Head of caudate nucleus (tissue), 42 donors: ENCODE measurements around the gene MAD1L1.

Experiments used
- DNase-seq, 42 donors: peaks; one replicate each; pipeline versions ENCODE4 v3.0.0 to v3.0.0-alpha.2; 2020 to 2021; ENCODE audit warnings: mixed read lengths in 7 of 42
- intact Hi-C: fragments of 100-400 bp; cut with DNase I; formaldehyde crosslinking; loops from one replicate; pipeline ENCODE4 v1.15.0; 2022

MAD1L1 gene

DNA sequence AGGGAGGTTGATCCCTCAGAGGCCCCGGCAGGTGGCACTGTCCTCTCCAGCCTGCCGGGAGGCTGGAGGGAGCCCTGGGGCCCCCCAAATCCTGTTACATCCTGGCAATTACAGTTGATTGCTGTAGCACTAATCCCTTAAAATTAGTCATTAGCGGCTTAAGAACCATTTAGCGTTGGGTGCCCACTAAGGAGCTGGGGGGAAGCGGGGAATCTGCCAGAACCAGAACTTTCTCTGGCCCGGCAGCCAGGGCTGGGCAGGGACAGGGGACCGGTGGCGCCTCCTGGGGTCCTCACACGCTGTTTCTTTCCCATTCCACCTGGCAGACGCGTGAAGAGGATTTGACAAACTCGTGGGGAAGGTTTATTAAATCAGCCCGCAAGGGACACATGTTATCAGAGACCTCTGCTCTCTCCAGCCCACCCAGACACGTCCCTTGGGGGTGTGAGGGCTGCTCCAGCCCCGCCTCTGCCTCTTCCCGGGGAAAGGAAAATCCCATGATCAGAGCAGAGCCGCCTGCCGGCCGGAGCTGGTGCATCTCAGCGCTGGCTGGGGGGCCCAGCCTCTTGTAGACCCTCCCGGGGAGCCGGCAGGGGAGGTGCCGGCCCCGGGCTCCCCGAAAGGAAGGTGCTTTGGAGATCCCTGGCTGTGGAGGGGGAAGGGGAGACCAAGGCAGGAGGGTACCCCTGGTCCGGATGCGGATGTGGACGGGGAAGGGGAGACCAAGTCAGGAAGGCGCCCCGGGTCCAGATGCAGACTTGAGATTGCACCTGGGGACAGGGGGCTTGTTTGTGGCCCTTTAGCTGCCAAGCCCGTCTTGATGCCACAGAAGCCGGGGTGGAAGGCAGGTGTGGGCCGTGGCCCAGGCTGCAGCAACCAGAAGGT, 420.0 kb downstream of the MAD1L1 start:
- DNase-seq = peak in 3 of 42 donors; percentile 6 to 52 (median 30)
- intact Hi-C loops = no loop called here

DNA sequence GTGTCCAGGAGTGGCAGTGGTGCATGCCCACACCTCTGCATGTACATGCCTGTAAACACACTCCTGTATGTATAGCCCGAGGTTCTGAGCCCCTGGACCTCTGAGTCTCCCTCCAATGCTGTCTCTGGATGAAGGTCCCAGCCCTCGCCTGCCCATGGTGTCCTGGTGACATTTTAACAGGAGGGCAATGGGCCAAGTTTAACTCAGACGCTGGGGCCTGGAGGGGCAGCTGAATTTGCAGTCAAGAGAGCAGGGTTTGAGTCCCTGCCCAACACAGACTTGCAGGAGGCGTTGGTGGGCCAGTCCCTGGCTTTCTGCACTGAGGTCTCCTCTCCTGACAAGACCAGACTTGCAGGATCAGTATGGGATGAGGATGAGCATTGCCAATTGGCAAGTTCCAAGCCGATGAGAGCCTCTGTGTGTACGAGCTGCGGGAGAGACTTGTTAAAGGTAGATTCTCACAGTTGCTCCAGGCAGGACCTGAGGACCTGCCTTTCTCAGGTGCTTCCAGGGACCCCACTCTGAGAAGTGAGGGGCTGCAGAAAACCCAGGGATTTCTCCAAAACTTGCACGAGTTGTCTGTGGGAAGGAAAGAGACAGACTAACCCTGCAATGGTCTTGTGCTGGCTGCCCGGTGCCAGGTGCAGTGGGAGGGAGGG, 420.8 kb downstream of the MAD1L1 start:
- DNase-seq = peak in 2 of 42 donors; percentile 32 to 35
- intact Hi-C loops = no loop called here

DNA sequence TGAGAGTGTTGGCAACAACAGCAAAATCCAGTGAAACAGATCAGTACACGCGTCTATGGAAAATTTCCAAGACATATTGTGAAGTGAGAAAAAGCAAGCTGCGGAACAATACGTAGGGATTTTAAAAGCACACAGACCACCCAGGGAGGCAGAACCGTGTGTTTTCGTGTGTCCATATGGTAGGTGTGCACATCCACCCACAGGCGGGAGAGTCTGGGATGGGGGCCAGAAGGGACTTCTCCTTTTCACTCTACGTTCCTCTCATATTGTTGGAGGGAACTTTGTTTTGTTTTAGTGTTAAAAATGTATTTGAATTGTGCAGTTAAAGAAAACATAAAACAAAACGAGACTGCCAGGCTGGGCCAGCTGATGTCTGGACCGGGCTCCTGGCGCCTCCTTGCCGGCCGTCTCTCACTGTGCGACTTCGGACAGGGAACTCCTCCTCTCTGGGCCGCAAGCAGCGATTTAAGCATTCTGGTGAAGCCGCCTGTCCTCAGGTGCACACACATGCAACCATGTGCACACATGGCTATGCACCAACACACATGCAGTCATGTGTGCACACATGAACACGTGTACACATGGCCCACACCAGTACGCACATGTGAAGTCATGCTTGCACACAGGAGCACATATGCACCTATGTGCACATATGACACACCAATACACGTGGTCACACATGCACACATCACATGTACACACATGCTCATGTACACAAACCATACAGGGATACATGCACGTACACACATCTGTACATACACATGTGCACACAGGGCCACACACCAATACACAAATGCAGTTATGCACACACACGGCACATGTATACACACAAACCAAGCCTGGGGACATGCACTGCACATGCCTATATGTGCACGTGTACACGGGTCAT, 421.5 kb downstream of the MAD1L1 start:
- intact Hi-C loops = no loop called here
- peak in 3 of 42 donors; percentile 6 to 39 (median 31) for DNase-seq

DNA sequence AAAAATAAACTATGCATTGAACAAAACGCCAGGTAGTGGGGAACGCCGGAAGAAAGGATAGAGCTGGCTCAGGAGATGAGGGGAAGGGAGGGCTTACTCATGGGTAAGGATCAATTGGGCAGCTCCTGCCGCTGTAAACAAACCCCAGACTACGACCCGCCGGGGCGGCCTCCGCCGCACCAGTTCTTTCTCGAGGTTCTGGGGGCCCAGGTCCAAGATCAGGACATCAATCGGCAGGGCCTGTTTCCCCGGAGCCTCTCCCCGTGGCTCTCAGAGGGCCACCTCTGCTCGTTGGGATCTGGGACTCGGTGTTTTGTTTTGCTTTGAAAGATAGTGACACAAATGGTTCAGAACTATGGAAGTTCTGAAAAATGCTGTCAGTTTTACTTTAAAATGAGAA, 422.2 kb downstream of the MAD1L1 start:
- intact Hi-C loops = no loop called here
- DNase-seq = peak in 3 of 42 donors; percentile 7 to 41 (median 34)

DNA sequence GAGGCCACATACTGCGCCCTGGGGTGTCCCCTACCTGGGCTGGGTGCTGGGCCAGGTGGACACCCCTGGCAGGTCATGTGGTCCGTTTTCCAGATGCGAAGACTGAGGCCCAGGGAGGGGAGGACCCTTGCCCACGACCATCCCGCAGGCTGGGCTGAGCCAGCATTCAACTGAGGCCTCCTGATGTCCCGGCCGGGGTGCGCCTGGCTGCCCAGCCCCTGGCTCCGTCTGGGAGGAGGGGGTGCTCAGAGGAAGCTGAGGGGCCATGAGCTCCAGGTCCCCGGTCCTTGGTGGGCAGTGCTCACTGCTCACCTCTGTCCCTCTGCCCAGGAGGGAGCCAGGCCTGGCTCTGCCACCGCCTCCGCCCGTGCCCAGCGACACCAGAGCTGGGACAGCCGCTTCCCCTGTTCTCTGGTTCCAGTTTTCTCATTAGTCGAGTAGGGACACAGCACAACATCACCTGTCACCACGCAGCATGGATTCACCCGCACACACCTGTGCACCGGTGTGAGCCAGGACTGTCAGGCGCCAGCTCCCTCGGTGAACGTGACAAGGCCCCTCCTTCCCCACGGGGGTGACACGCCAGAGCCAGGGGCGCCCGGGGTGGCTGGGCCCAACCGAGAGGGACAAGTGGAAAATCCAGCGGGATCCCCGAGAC, 423.0 kb downstream of the MAD1L1 start:
- intact Hi-C loops = no loop called here
- peak in 3 of 42 donors; percentile 6 to 34 (median 28) for DNase-seq

DNA sequence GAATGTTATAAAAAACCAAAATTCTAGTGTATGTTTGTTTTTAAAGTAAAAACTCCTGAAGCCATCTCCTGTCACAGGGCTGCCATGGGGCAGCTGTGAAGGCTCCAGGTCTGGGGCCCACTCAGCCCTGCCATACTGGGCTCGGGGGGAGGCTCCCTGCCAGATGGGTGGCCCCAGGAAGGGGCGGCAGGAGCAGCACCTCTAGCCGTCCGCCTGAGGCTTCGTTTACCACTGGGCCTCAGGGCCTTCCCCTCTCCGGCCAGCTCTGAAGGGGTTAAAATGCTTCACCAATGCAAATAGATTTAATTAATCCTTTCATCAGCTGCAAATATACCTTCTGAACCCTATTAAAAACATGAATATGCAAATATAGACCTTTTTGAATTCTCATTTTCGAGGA, 423.7 kb downstream of the MAD1L1 start:
- peak in 2 of 42 donors; percentile 2 to 25 for DNase-seq
- intact Hi-C loops = no loop called here

DNA sequence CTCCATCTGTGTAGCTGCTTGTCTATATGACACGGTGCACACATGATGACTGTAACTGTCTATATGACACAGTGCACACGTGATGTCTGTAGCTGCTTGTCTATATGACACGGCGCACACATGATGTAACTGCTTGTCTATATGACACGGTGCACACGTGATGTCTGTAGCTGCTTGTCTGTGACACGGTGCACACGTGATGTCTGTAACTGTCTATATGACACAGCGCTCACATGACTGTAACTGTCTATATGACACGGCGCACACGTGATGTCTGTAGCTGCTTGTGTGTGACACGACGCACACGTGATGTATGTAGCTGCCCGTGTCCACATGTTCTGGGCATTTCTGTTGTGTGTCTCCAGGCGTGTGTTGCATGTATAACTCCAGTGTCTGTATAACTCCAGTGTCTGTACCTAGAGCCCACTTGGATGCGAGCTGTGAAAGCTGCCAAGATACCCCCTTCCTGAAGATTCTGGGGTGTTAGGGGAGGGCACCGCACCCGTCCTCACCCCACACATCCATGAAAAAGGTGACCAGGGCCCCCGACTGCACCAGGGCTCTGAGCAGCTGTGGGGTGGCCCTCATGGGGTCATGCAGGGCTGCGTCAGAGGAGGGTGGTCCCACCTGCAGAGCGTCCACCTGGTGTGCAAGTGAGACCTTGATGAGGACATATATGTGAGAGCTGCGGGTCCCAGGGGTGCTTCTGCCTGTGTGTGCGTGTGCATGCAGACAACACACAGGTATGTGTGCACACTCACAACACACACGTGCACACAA, 424.7 kb downstream of the MAD1L1 start:
- DNase-seq = peak in 2 of 42 donors; percentile 2 to 22
- intact Hi-C loops = no loop called here

DNA sequence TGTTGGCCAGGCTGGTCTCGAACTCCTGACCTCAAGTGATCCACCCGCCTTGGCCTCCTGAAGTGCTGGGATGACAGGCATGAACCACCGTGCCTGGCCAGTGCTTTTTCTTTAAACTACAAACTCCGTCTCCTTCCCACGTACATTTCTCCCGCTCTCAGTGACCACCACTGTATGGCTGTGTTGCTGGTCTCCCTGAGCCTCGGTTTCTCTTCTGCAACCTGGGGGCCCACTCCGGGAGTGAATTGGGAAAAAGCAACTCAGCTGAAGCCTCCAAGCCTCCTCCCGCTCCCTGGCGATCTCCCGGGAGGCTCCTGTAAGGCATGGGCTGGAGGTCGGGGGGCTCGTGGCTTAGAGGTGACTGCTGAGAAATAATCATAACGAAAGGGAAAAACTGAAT, 426.4 kb downstream of the MAD1L1 start:
- peak in 1 of 42 donors; percentile 0 for DNase-seq
- intact Hi-C loops = no loop called here

DNA sequence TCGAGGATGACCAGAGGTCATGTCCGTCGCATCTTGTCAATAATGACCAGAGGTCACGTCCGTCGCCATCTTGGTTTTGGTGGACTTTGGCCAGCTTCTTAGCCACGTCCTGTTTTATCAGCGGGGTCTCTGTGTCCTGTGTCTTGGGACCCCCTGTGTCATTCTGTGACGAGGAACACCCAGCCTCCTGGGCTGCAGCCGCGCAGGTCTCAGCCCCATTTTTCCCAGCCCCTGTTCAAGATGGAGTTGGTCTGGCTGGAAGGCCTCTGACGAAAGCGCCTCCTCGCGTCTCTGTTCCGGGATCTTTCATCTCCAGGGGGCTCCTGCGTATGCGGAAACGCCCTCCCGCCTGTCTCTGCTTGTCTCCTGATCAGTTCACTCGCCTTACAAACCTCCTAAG, 428.4 kb downstream of the MAD1L1 start:
- peak in 3 of 42 donors; percentile 3 to 21 (median 18) for DNase-seq
- intact Hi-C loops = no loop called here

DNA sequence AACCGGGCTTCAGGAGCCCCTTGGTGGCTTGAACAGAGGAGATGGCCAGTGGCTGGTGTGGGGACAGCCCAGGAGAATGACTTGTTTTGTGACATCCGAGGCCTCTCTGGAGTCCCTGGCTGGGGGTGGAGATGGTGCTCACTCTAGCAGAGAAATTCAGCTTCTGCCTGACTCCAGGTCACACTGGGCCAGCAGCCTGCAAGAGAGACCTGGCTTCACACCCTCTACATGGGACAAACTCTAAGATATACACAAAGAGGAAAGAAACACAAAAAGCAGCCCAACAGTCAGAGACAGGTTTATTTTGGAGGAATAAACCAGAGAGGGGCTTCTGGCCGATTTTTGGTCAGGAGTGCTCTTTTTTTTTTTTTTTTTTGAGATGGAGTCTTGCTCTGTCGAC, 429.8 kb downstream of the MAD1L1 start:
- peak in 4 of 42 donors; percentile 1 to 26 (median 16) for DNase-seq
- intact Hi-C loops = no loop called here

DNA sequence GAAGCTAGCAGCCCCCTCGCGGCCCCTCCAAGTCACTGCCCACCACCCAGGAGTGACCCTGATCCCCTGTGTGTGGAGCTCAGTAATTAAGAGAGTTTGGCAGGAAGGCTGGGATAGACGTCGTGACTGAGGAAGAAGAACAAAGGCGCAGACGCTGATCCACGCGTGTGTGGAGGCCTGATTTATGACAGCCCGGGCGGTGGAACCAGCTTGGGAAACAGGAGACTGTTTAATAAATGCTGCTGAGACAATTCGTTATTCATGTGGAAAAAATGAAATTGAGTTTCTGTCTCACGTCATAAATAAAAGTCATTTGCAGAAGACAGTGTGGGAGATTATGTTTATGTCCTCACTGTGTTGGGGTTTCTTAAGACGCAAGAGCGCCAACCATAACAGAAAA, 431.8 kb downstream of the MAD1L1 start:
- intact Hi-C loops = no loop called here
- peak in 3 of 42 donors; percentile 2 to 22 (median 5) for DNase-seq

DNA sequence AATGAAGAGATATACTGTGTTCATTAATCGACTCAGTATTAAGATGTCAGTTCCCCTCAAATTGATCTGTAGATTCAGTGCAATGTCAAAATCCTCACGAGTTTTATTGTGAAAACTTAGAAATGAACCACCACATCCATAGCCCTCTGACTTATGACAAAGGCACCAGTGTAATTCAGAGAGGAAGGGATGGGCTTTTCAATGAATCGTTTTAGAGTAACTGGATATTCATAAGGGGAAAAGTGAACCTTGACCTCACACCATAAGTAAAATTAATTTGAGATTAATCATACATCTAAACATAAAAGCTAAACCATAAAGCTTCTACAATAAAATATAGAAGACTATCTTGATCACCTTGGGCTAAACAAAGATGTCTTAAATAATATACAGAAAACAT, 434.6 kb downstream of the MAD1L1 start:
- no peak for DNase-seq
- intact Hi-C loops = no loop called here

DNA sequence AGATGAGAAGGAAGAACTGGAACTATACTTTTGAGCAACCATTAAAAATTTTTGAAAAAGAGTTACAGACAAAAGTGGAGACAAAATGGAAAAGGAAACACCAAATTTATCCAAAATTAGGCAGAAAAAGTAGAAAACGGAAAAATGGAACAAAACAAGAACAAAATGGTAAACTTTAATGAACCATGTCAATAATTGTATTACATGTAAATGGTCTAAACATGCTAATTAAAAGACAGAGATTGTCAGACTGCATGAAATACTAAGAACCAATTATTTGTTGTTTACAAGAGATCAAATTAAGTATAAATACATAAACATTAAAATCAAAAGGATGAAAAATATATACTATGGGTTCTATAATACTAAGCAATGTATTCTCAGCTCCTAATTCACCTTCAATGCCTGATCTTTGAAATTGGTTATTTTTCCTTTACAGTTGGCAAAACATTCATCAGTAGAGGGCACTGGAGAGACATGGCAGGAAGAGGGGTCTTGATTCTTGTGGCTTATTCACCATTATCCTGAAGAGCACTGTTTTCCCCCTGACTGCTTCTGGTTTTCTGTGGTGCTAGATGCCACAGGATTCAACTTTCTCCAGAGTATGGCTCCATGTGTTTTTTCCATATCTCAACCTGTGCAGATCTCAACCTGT, 437.7 kb downstream of the MAD1L1 start:
- intact Hi-C loops = no loop called here
- no peak for DNase-seq

DNA sequence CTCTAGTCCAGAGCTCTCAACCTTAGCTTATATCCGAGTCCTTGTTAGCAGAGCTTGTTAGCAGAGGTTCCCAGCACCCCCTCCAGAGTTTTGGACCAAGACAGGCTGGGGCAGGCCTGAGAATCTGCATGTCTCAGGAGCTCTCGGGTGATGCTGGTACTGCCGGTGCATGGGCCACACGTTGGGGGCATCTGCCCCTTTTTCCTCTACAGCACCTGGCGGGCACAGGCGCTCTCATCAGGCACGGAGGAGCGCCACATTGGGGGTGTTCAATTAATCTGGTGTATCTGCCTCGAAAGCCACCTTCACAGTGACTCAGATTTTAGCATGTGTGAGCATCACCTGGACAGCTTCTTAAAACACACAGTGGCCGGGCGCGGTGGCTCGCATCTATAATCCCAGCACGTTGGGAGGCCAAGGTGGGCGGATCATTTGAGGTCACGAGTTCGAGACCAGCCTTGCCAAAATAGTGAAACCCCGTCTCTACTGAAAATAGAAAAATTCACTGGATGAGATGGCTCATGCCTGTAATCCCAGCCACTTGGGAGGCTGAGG, 445.0 kb downstream of the MAD1L1 start:
- intact Hi-C loops = no loop called here
- DNase-seq = peak in 1 of 42 donors; percentile 21

DNA sequence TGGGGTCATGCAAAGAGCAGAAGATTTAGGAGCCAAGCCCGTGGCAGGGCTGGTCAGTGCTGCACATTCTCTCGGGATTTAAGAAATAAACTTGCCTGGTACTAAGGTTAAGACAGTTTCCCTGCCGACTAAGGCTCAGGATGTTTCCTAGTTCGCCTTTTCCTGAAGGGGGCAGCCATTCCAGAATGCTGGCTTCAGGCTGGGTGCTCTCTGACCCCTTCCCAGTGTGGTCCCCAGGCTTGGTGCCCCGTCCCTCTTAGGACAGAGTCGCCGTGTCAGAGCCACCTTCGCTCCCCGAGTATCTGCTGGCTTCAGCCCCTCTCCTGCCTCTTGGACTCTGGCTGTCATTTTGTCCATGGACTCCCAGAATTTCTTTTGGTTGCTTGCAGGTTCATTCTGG, 445.5 kb downstream of the MAD1L1 start:
- peak in 1 of 42 donors; percentile 15 for DNase-seq
- intact Hi-C loops = no loop called here

DNA sequence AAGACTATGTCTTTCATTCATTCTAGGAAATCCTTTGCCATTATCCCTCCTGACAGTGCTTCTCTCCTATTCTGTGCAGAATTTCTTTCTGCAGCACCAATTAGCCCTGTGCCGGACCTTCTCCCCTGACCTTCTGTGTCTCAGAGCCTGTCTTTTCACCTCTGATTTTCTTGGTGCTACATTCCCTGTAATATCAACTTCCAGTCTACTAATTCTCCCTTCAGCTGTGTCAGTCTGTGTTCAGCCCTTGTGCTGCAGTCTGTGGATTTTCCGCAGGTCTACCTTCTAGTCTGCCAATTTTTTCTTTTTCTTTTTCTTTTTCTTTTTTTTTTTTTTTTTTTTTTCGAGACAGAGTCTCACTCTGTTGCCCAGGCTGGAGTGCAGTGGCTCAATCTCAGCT, 446.9 kb downstream of the MAD1L1 start:
- DNase-seq = peak in 1 of 42 donors; percentile 7
- intact Hi-C loops = no loop called here

DNA sequence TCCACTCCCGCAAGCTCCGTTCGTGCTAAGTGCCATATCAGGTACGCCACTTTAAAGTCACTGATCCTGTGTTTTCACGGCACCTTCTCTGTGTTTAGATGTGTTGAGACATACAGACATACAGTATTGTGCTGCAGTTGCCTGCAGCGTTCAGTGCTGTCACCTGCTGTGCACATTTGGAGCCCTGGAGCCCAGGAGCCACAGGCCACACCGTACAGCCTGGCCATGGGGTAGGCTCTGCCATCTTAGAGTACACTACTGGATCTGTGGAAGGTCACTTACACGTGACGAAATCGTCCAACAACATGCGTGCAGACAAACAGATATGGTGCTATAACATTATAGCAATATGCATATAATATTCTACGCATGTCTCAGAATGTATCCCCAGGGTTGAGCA, 451.4 kb downstream of the MAD1L1 start:
- intact Hi-C loops = no loop called here
- DNase-seq = peak in 2 of 42 donors; percentile 4 to 22
